ENCODE data around the gene CNP.
"Not testable (repeated sequence)": the region's sequence is repeated elsewhere in the genome, so short reads cannot be mapped to it uniquely, and the experiment has no call there.

CNP gene

DNA sequence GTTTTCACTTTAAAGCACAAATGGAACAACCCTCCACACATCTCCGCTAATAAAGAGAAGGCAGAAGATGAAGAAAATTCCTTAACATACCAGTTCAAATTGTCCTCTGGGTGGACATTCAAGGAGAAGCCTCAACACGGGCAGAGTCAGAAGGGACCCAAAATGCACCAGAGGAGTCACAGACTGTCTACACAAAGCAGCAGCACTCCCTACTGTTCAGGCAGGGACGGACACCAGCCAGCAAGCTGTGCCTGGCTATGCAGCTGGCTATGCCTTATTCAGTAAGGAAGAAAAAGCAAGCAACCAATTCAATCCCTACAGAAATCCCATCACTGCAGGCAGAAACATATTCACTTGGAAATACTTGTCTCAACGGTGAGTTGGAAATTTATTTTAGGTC lies 42.6 kb downstream of the CNP start:
- DNase-seq (ENCODE audit: low spot score), result no peak

DNA sequence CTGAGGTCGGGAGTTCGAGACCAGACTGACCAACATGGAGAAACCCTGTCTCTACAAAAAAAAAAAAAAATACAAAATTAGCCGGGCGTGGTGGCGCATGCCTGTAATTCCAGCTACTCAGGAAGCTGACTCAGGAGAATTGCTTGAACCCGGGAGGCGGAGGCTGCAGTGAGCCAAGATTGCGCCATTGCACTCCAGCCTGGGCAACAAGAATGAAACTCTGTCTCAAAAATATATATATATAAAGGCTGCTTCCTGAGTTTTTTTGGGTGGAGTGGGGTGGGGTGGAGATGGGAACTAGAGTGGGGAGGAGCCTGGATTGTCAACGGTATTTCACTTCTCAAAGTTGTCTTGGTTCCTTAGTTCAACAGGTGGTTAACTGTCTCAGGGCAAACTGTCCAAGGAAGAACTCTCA lies 43.7 kb downstream of the CNP start:
- DNase-seq (ENCODE audit: low spot score), result not testable (repeated sequence)

DNA sequence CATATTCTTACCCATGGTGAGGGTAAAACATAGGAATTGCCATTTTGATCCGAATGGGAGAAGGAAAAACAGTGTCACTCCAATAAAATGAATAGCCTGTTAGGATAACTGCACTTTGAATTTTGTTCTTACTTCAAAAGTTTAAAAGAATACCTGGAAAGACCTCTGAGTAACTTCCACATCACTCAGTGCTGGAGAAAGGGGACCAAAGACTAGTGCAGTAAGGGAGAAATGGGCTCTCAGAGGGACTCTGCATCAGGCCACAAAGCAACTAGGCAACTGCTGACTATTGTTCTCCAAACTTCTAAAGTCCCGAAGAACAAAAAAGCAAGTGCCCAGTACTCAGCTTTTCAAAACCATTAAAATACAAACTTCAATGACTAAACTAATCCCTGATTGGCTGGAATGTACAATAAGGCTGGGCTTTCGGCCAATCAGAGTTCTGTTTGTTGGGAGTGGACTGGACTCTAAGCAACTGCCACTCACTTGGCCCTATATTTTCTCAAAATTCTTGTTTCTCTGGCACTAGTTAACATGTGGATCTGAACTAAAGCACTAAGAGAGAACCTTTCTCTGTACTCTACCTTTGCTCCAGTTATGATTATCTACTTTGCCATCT lies 44.4 kb downstream of the CNP start:
- DNase-seq (ENCODE audit: low spot score), result peak; percentile 29

DNA sequence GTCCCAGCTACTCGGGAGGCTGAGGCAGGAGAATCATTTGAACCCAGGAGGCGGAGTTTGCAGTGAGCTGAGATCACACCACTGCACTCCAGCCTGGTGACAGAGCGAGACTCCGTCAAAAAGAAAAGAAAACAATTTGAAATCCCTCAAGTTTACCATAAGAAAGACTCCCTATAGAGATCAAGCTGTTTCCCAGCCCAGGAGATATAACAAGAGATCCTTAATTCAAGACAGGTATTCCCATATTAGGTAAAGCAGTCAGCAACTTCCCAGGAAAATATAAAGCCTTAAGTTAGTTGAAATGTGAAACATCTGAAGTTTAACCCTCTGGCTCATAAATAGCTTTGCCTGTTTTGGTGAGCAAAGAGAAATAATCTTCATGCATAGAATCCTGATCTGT lies 45.8 kb downstream of the CNP start:
- not testable (repeated sequence) for DNase-seq (ENCODE audit: low spot score)

DNA sequence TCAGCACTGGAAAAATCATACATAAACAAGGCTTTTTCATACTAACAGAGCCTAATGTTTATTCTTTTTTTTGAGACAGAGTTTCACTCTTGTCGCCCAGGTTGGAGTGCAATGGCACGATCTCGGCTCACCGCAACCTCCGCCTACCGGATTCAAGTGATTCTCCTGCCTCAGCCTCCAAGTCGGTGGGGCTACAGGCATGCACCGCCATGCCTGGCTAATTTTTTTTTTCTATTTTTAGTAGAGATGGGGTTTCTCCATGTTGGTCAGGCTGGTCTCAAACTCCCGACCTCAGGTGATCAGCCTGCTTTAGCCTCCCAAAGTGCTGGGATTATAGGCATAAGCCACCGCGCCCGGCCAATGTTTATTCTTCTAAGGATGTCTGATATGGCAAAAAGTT lies 47.1 kb downstream of the CNP start:
- DNase-seq (ENCODE audit: low spot score), result not testable (repeated sequence)

DNA sequence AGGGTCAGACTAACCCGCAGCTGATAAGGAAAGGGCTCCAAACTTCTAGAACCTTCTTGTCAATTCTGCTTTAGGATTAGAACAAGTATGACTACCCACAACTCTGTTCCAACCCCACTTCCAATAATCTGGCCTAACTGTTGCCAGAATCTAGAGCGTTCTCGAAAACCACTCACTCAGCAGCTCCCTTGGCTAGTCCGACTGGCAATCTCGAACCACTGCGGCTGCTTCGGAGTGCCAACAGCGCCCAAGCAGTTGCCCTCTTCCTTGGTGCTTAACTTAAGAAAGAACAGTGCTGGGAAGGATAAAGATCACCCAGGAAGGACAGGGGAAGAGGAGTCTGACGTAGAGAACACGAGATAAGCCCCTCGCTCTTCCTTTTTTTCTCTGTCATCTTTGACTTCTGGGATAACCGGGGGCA lies 49.8 kb downstream of the CNP start:
- DNase-seq (ENCODE audit: low spot score), result no peak

- DNase-seq (ENCODE audit: low spot score), result peak; percentile 84
These were observed 50.6 kb downstream of the CNP start, which contains the start of gene DNAJC7 for GRCh38 chr17:42016941-42017865. Gene DNAJC7, minus strand, starts transcription at chr17:42017439. Its CDS starts 23 bp downstream, at chr17:42017416.

DNA sequence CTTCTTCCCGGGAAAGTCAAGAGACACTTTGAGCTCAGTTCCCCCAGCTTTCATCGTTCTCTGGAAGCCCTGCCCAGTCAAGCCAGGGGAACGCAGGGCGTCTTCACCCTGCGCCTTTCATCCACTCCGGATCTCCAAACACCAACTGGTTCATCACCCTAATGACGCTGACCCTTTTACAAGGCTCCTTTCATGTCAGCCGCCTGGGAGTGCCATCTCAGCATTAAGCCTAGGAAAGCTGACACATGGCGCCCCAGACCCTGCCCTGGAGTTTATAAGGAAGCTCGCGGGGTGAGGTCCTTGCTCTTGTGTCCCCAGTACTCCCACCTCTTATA lies 51.2 kb downstream of the CNP start:
- DNase-seq (ENCODE audit: low spot score), result peak; percentile 61

- DNase-seq (ENCODE audit: low spot score), result no peak
These were observed 51.7 kb downstream of the CNP start for GRCh38 chr17:42018339-42018738.

DNA sequence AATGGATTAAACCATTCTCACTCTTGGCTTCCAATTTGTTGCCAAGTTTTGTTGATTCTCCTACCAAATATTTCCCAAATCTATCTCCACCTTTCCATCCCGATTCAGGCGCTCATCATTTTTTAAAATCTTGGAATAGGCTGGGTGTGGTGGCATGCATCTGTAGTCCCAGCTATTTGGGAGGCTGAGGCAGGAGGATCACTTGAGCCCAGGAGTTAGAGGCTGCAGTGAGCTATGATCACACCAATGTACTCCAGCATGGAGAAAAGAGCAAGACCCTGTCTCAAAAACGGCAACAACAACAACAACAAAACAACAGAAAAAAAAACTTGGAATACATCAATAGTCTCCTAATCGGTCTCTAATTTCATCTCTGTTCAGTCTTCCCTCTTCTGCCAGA lies 52.4 kb downstream of the CNP start:
- no peak for DNase-seq (ENCODE audit: low spot score)

DNA sequence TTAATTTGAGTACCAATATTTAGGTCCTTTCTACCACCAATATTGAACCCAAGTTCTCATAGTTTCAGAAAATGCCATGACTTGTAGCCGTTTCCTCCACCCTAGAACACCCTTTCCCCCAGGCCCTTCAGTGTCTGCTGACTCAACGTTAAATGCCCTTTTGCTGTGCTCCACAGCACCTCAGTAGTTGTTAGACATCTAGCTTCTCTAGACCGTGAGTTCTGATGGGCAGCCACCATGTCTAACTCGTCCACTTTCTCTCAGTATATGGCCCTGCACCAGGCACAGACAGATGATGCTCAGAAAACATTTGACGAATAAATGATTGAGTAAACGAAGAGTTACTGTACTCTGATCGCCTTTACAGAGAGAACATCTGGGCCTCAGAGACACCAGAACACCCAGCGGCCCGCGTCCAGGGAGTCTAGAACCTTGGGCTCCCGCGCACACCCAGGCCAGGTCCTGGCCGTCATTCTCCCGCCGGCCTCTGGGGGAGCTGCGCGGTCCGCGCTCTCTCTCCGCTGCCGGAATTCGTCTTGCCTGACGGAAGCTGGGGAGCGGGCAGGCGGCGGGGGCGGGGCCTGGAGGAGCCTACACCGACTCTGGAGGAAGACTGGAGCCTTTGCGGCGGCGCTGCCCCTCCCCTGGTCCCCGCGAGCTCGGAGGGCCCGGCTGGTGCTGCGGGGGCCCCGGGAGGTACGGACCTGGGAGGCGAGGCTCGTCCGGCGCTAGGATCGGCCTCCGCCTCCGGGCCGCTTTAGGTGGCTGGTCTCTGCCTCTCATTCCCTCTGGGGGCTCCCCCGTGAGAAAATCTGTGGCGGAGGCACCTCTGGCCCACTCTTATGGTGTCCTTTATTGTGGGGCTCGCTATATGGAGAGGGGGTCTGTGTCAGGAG lies 53.2 kb downstream of the CNP start, which contains the start of gene NKIRAS2:
NKIRAS2 (plus strand) TSS at position 582 of the 896 bp plus-strand sequence. CDS start 1,488 bp downstream, outside the sequence.
- peak; percentile 90 for DNase-seq (ENCODE audit: low spot score)

DNA sequence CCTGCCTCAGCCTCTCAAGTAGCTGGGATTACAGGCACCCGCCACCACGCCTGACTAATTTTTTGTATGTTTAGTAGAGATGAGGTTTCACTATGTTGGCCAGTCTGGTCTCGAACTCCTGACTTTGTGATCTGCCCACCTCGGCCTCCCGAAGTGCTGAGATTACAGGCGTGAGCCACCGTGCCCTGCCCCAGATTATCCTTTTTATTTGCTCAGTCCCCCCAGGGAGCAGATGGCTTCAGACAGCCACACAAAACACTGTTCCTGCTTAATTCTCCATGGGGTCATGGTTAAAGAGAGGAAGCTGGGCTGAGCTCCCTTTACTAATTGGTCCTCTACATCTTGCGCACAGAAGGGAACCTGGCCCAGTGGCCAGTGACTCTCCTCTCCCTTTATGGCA lies 54.2 kb downstream of the CNP start:
- not testable (repeated sequence) for DNase-seq (ENCODE audit: low spot score)

DNA sequence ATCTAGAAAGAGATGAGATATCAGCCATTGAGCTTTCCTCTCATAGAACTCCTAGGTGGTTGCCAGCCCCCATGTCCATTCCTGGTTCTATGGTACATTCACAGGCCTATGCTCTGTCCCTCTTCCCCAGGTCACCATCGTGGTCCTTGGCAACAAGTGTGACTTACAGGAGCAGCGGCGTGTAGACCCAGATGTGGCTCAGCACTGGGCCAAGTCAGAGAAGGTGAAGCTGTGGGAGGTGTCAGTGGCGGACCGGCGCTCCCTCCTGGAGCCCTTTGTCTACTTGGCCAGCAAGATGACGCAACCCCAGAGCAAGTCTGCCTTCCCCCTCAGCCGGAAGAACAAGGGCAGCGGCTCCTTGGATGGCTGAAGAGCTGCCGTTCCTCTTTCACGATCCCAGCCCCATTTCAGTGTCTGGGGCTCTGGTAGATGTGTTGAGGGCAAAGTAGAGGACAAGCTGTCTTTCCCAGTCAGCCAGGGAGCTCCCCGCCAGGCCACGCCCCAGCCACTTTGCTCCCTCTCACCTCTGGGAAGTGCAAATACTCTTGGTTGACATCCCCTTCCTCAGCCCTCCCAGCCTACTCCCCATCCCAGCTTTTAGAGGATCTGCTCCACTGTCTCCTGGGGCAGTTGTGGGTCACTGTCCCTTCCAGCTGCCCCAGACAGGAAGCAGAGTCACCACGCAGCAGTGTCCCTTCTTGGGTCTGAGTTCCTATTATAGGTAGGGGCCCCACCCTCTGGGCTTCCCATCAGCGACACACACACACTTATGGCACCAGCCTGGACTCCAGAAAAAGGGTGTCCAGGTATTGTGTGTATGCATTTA lies 57.1 kb downstream of the CNP start:
- peak; percentile 38 for DNase-seq (ENCODE audit: low spot score)

DNA sequence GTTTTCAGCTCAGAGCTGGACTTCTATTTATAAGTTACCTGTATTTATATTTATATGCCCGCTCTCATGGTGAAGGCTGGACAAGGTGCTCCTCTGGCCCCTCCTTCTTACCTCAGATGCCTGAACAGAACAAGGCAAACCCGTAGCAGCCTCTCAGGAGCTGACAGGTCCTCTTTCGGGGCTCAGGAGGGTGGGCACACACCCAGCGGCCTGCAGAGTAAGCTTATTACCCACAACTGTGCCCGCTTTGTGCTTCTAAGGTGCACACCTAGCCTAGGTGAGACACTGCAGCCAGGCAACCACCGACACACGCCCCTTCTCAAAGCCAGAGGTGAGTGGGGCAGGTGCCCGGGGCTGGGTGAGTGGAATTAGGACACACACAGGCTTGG lies 58.6 kb downstream of the CNP start:
- no peak for DNase-seq (ENCODE audit: low spot score)

DNA sequence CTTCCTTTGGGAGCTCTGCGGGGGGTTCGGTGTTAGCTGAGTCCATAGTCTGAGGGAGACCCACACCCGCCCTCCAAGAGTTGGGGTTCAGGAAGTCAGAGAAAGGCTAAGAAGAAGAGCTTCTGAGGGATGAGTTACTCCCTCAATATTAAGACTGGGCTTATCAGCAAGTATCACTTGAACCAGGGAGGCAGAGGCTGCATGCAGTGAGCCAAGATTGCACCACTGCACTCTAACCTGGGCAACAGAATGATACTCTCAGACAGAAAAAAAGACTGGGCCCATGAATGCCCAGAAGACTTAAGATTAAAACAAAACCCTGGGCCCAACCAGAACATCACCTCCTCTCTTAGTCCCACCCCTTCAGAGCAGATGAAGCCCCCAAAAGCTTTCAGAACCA lies 59.3 kb downstream of the CNP start:
- no peak for DNase-seq (ENCODE audit: low spot score)

DNA sequence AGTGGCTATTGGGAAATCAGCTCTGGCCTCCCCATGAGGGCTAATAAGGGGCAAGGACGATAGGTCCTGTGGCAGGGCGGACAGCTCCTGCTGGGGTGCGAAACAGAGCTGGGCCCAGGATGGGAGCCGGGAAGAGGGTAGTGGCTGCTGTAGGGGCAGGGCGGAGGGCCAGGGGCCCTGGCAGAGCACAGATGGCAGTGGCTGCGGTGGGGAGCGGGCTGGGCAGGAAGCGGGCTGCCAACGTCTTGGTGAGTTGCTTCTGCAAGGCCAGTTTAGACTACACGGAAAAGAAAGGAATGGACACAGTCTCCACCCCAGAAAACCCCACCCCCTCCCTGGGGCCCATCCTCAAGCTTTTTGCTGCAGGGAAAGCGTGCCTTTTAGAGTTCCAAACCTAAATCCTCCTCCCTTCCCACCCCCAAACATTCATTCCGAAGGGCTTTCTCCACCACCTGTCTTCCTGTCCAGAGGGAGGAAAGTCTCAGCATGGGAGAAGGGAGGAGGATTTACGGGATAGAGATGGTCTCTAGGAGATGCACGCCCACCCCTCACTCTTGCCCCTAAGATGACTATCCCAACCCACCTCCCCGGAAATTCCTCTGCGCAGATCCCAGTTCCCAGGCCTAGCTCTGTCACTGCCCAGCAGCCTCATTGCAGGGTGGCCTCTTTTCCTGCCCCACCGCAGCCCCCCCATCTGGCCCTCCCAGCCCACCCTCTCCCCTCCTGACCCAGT lies 60.4 kb downstream of the CNP start:
- no peak for DNase-seq (ENCODE audit: low spot score)
